H9 (cell line): ENCODE measurements around the gene FAAH. TPM values are rescaled to one million over a fixed set of nuclear protein-coding genes. Genes with fewer than 3 reads are reported as not detected.

Experiments used
- DNase-seq: peaks from one replicate; pipeline ENCODE4 v3.0.0-alpha.2; 2017
- H2AFZ ChIP-seq: one replicate; pipeline ENCODE4 v1.6.1; 2013; ENCODE audit warnings: mild to moderate bottlenecking, low read length, control low read depth, moderate library complexity
- H2AK5ac ChIP-seq: 2 replicates; pipeline ENCODE4 v1.6.1; 2013; ENCODE audit warnings: low read length, control low read depth, mixed read lengths; ENCODE audit not compliant: insufficient read length
- H2BK120ac ChIP-seq: one replicate; pipeline ENCODE4 v1.6.1; 2013; ENCODE audit warnings: low read depth, mild to moderate bottlenecking, low read length, control low read depth, inconsistent platforms; ENCODE audit not compliant: poor library complexity, severe bottlenecking
- H2BK12ac ChIP-seq: 2 replicates; pipeline ENCODE4 v1.6.1; 2013; ENCODE audit warnings: low read length, control low read depth, mixed read lengths, low read depth; ENCODE audit not compliant: insufficient read length
- H2BK15ac ChIP-seq: 2 replicates; pipeline ENCODE4 v1.6.1; 2013; ENCODE audit warnings: low read depth, low read length, control low read depth
- H2BK20ac ChIP-seq: one replicate; pipeline ENCODE4 v1.6.1; 2013; ENCODE audit warnings: low read depth, mild to moderate bottlenecking, low read length, control low read depth, inconsistent platforms; ENCODE audit not compliant: poor library complexity, severe bottlenecking
- H2BK5ac ChIP-seq: 2 replicates; pipeline ENCODE4 v1.6.1; 2013; ENCODE audit warnings: low read length, control low read depth, mixed read lengths; ENCODE audit not compliant: insufficient read length
- H3K14ac ChIP-seq: 2 replicates; pipeline ENCODE4 v1.6.1; 2013; ENCODE audit warnings: low read length, control low read depth; ENCODE audit not compliant: insufficient read depth
- H3K18ac ChIP-seq: 2 replicates; pipeline ENCODE4 v1.6.1; 2013; ENCODE audit warnings: low read depth, mild to moderate bottlenecking, mixed read lengths, low read length, control low read depth; ENCODE audit not compliant: insufficient read length
- H3K23ac ChIP-seq: 2 replicates; pipeline ENCODE4 v1.6.1; 2013; ENCODE audit warnings: low read length, control low read depth, mixed read lengths, low read depth; ENCODE audit not compliant: insufficient read length
- H3K23me2 ChIP-seq: 2 replicates; pipeline ENCODE4 v1.6.1; 2013; ENCODE audit warnings: low read depth, mild to moderate bottlenecking, mixed read lengths, low read length, control low read depth; ENCODE audit not compliant: insufficient read length, poor library complexity, severe bottlenecking
- H3K27ac ChIP-seq: 2 replicates; pipeline ENCODE4 v1.5.1; 2013; ENCODE audit warnings: low read length, control low read depth, mixed read lengths, low read depth; ENCODE audit not compliant: insufficient read length
- H3K27me3 ChIP-seq: 2 replicates; pipeline ENCODE4 v1.6.1; 2013; ENCODE audit warnings: low read length, control low read depth, inconsistent platforms; ENCODE audit not compliant: insufficient read depth
- H3K4ac ChIP-seq: 2 replicates; pipeline ENCODE4 v1.6.1; 2013; ENCODE audit warnings: low read depth, mild to moderate bottlenecking, control low read depth, inconsistent platforms, low read length, moderate library complexity
- H3K4me1 ChIP-seq: 2 replicates; pipeline ENCODE4 v1.6.1; 2013; ENCODE audit warnings: low read length, control low read depth, inconsistent platforms; ENCODE audit not compliant: insufficient read depth
- H3K4me2 ChIP-seq: 2 replicates; pipeline ENCODE4 v1.6.1; 2013; ENCODE audit warnings: low read length, control low read depth, mixed read lengths; ENCODE audit not compliant: insufficient read length, insufficient read depth
- H3K56ac ChIP-seq: 2 replicates; pipeline ENCODE4 v1.6.1; 2013; ENCODE audit warnings: low read depth, mild to moderate bottlenecking, mixed read lengths, low read length, control low read depth; ENCODE audit not compliant: insufficient read length
- H3K79me1 ChIP-seq: 2 replicates; pipeline ENCODE4 v1.6.1; 2013; ENCODE audit warnings: low read depth, mild to moderate bottlenecking, moderate library complexity, low read length, control low read depth, inconsistent platforms; ENCODE audit not compliant: insufficient read depth, poor library complexity, severe bottlenecking
- H3K79me2 ChIP-seq: 2 replicates; pipeline ENCODE4 v1.6.1; 2013; ENCODE audit warnings: low read length, control low read depth, inconsistent platforms; ENCODE audit not compliant: insufficient read depth
- H3K9ac ChIP-seq: 2 replicates; pipeline ENCODE4 v1.6.1; 2013; ENCODE audit warnings: low read length, control low read depth, mixed read lengths; ENCODE audit not compliant: insufficient read length; ENCODE audit errors: extremely low read depth
- H3K9me3 ChIP-seq: one replicate; pipeline ENCODE4 v1.6.1; 2013; ENCODE audit warnings: low read depth, low read length, inconsistent platforms; ENCODE audit not compliant: control insufficient read depth
- H3T11ph ChIP-seq: one replicate; pipeline ENCODE4 v1.6.1; 2013; ENCODE audit warnings: mild to moderate bottlenecking, low read length, control low read depth, inconsistent platforms
- H4K20me1 ChIP-seq: one replicate; pipeline ENCODE4 v1.6.1; 2013; ENCODE audit not compliant: control insufficient read depth, insufficient read length, insufficient read depth
- H4K5ac ChIP-seq: 2 replicates; pipeline ENCODE4 v1.6.1; 2013; ENCODE audit warnings: low read depth, mild to moderate bottlenecking, mixed read lengths, low read length, control low read depth; ENCODE audit not compliant: insufficient read length
- H4K8ac ChIP-seq: replicated peaks from 2 replicates; pipeline ENCODE4 v1.6.1; 2013; ENCODE audit warnings: low read length, control low read depth, mixed read lengths, low read depth; ENCODE audit not compliant: insufficient read length
- H4K91ac ChIP-seq: 2 replicates; pipeline ENCODE4 v1.6.1; 2013; ENCODE audit warnings: low read depth, mild to moderate bottlenecking, moderate library complexity, mixed read lengths, low read length, control low read depth; ENCODE audit not compliant: insufficient read length
- H3K27ac Mint-ChIP-seq, 3 experiments: 2 replicates in 2 of 3; 3 replicates in 1 of 3; pipeline ENCODE4 v1.8.0; 2020 to 2021; ENCODE audit warnings: mixed read lengths in 3 of 3, mild to moderate bottlenecking in 1 of 3, moderate library complexity in 1 of 3
- H3K27me3 Mint-ChIP-seq: 2 replicates; pipeline ENCODE4 v1.8.0; 2021; ENCODE audit warnings: low read depth, mild to moderate bottlenecking, moderate library complexity, mixed read lengths
- H3K36me3 Mint-ChIP-seq, 3 experiments: 2 replicates in 2 of 3; 3 replicates in 1 of 3; pipeline ENCODE4 v1.8.0; 2020 to 2021; ENCODE audit warnings: low read depth in 3 of 3, mixed read lengths in 3 of 3; ENCODE audit not compliant: insufficient read depth in 1 of 3
- H3K4me1 Mint-ChIP-seq, 2 experiments: 2 replicates each; pipeline ENCODE4 v1.8.0; 2020; ENCODE audit warnings: mixed read lengths in 2 of 2
- H3K4me3 Mint-ChIP-seq, 2 experiments: 2 replicates in 1 of 2; 3 replicates in 1 of 2; pipeline ENCODE4 v1.8.0; 2020 to 2021; ENCODE audit warnings: mild to moderate bottlenecking in 2 of 2, mixed read lengths in 2 of 2, moderate library complexity in 1 of 2
- H3K9me3 Mint-ChIP-seq, 2 experiments: 2 replicates in 1 of 2; 3 replicates in 1 of 2; pipeline ENCODE4 v1.8.0; 2020; ENCODE audit warnings: mild to moderate bottlenecking in 2 of 2, mixed read lengths in 2 of 2, moderate library complexity in 1 of 2
- WGBS: extraction: QIAGEN DNeasy Blood & Tissue Kit; methylation state at CpG from one replicate; pipeline ENCODE4 v1.1.7; 2013; ENCODE audit warnings: missing lambda C conversion rate, low lambda C conversion rate, mixed read lengths; ENCODE audit not compliant: insufficient read length; ENCODE audit errors: extremely low coverage; 5-methylcytosine and 5-hydroxymethylcytosine counted together
- total RNA-seq: library from RNA; stranded (reverse); gene quantifications from 2 replicates; pipeline ENCODE4 v1.2.1, GENCODE V29; 2021
- TF ChIP-seq, protein P1 (sequence below): fragments of 200-600 bp; sonication (generic); conservative IDR thresholded peaks from 3 replicates; pipeline ENCODE4 v1.8.0; 2021; ENCODE audit warnings: antibody characterized with exemption, mild to moderate bottlenecking

The FAAH gene
- total RNA-seq, 1 experiment from 2014 or later = 18.9 TPM

DNA sequence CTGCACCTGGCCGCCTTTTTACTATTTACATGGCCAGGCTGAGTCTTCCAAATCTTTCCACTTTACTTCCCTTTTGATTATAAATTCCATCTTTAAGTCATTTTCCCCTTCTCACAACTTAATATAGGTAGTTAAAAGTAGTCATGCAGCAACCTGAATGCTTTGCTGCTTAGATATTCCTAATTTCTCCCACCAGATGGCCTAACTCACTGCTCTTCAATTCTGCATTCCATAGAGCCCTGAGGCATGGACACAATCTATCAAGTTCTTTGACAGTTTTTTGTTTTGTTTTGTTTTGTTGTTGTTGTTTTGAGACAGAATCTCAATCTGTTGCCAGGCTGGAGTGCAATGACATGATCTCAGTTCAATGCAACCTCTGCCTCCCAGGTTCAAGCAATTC lies 21.7 kb upstream of the FAAH start:
- Histone ChIP-seq H3K23ac (no peak overlapping the region), H2BK120ac (no peak overlapping the region), H4K8ac (no peak overlapping the region), H3K23me2 (no peaks in the 10 kb centered on the region), H2BK5ac (no peak overlapping the region), H3K56ac (no peak overlapping the region), H3K14ac (no peak overlapping the region), H3K27me3 (no peaks in the 10 kb centered on the region), H3K79me1 (no peaks in the 10 kb centered on the region), H3K27ac (no peak overlapping the region), H2BK15ac (no peak overlapping the region), H4K91ac (no peak overlapping the region), H3K79me2 (no peaks in the 10 kb centered on the region; the same call in 1 of the 2 replicates), H2BK12ac (no peak overlapping the region), H3K18ac (no peak overlapping the region), H2AFZ (no peak overlapping the region), H3K4ac (no peak overlapping the region), H3T11ph (no peak overlapping the region), H4K5ac (no peak overlapping the region), H3K9me3 (no peaks in the 10 kb centered on the region), H3K4me2 (no peak overlapping the region), H3K9ac (no peak overlapping the region), H2AK5ac (no peak overlapping the region), H4K20me1 (no peaks in the 10 kb centered on the region), H3K4me1 (no peaks in the 10 kb centered on the region), H2BK20ac (no peak overlapping the region)
- Mint-ChIP-seq H3K4me1 (peaks cover 5 to 7% of the 10 kb centered on the region in 2 experiments), H3K9me3 (no peaks in the 10 kb centered on the region), H3K36me3 (peaks cover 2 to 7% (median 5%) of the 10 kb centered on the region in 3 experiments; a peak in 6 of 7 replicates), H3K27ac (0 out of 7 replicates have a peak overlapping the region, but pooled peaks of 1 of the 3 experiments have one; percentile 26), H3K4me3 (no peak overlapping the region), H3K27me3 (no peaks in the 10 kb centered on the region; the same call in 1 of the 2 replicates)
- WGBS = no CpG with 5 or more reads among the region's 1 CpG
- DNase-seq = no peak
- TF ChIP-seq, protein P1, sequence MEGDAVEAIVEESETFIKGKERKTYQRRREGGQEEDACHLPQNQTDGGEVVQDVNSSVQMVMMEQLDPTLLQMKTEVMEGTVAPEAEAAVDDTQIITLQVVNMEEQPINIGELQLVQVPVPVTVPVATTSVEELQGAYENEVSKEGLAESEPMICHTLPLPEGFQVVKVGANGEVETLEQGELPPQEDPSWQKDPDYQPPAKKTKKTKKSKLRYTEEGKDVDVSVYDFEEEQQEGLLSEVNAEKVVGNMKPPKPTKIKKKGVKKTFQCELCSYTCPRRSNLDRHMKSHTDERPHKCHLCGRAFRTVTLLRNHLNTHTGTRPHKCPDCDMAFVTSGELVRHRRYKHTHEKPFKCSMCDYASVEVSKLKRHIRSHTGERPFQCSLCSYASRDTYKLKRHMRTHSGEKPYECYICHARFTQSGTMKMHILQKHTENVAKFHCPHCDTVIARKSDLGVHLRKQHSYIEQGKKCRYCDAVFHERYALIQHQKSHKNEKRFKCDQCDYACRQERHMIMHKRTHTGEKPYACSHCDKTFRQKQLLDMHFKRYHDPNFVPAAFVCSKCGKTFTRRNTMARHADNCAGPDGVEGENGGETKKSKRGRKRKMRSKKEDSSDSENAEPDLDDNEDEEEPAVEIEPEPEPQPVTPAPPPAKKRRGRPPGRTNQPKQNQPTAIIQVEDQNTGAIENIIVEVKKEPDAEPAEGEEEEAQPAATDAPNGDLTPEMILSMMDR = no peak
